CD4-positive, alpha-beta T cell treated with Interleukin-15 for 4 hours (primary cell): ENCODE results near the gene SLC16A7.
"Not testable (repeated sequence)": the region's sequence is repeated elsewhere in the genome, so short reads cannot be mapped to it uniquely, and the experiment has no call there.

Experiments
- DNase-seq: peaks from one replicate; pipeline ENCODE4 v3.0.0-alpha.2; 2020; ENCODE audit warnings: low spot score

Gene SLC16A7

DNA sequence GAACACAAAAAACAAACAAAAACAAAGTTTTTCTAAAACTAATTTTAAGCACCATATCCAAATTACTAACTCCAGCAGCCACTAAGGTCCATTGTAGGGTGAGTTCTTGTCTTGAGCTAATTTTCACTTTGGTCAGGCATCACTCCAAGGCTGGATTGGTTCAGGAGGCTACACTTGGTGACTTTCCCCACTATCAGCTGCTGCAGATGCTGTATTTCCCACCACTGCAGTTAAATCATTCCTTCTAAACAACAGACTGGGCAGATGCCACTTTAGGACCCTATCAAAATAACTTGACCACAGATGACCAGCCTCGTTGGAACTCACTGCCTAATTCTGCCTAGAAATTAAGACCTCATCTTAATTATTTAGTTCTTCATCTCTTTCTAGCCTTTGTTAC lies 140.5 kb downstream of the SLC16A7 start:
- no peak for DNase-seq

GRCh38 chr12:59736786-59737185 lies 141.0 kb downstream of the SLC16A7 start:
- DNase-seq = no peak

DNA sequence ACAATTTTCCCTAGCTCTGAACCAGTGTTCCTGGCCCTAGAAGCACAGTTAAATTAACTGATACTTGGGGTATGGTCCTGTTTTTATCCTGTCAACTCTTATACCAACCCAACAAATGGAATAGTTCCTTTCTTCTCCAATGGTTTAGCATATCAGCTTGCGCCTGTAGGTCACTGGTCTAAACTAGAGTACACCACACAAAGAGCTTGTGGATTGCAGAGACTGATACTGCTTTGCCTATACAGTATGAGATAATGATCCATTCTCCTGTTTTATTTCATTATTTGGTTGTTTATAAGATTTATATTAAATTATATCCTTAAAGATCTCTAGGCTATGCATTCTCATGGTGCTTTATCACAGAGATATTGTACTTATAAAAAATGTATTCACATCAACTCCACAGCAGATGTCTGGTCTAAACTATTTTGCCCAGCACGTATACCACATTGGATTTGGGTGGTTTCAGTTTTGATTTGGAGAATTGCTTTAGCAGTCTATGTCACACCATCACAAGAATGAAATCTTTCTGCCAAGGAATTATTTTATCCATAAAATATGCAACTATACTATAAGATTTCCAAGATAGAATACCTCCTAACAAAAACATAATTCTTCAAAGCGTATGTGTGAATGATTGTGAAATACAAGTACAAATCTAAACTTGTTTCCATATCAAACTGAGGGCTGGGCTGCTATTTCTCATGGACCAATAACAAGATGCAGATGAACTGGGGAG lies 142.1 kb downstream of the SLC16A7 start:
- DNase-seq = no peak

DNA sequence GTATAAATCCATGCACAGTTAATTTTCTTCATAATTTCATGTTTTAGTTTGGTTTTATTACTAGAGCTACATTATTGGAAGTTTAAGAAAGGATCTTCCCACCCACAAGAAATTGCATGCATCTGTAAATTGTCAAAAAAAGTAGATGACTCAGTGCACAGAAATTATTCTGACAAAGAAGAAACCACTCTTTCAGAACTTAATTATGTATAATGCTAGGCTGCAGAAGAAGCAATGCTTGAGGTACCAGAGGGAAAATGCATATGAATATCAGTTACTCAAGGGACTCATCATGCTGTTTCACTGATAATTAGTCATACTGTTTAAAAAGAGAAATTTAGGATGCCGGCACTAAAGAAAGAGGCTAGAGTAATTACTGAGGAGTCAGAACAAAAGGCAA lies 147.0 kb downstream of the SLC16A7 start:
- DNase-seq = no peak

- DNase-seq = no peak
Observed at GRCh38 chr12:59744564-59744963, 148.7 kb downstream of the SLC16A7 start.

- DNase-seq = not testable (repeated sequence)
Observed at GRCh38 chr12:59751091-59751490, 155.3 kb downstream of the SLC16A7 start.

DNA sequence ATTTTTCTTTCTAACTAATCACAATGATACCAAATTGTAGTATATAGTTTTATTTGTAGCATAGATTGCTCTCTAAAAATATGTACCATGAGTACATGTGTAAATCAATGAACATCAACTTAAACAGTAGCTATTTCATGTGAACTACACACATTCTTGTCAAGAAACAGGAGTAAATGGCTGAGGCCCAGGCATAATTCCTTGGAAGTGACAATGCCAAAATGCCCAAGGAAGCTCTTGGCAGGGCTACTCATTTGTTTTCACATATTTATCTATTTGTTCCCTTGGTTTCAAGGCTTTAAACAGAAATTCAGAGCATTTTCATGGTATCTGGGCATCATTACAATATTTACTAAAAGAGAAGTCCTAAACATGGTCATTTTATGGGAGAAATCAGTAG lies 165.7 kb downstream of the SLC16A7 start:
- DNase-seq = no peak

DNA sequence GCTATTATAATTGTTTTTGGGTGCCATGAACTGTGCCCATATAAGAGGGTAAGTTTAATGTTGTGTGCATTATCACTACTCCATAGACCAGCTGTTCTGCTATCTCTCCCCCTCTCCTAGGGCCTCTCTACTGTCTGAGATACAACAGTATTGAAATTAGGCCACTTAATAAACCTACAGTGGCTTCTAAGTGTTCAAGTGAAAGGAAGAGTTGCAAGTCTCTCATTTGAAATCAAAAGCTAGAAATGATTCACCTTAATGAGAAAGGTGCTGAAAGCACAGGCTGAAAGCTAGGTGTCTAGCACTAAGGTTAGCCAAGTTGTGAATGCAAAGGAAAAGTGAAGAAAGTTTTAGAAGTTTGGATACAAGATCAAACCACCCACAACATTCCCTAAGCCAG lies 168.0 kb downstream of the SLC16A7 start:
- no peak for DNase-seq

- no peak for DNase-seq
Observed at GRCh38 chr12:59768031-59768430, 172.2 kb downstream of the SLC16A7 start.

DNA sequence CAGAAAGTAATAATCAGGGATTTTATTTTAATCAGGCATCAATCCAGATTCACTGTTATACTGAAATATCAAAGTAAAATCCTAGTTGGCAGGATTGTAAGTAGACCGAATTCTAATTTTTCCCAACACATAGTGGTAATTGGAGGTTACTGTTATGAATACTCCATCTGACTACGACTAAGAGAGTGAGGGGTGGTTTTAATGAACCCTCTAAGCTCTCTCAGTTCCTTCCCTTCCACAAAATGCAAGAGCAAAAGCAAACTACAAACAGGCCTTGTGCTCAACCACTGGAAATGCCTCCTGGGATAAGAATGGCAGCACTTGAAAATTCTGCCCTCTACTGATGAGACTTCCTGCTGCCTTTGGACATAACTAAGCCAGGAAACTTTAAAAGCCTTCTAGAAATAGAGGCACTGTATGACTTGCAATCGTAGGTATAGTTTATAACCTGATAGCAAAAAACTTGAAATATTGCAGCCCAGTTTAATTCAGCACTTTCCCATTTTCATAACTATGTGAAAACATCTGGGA lies 184.8 kb downstream of the SLC16A7 start:
- no peak for DNase-seq

DNA sequence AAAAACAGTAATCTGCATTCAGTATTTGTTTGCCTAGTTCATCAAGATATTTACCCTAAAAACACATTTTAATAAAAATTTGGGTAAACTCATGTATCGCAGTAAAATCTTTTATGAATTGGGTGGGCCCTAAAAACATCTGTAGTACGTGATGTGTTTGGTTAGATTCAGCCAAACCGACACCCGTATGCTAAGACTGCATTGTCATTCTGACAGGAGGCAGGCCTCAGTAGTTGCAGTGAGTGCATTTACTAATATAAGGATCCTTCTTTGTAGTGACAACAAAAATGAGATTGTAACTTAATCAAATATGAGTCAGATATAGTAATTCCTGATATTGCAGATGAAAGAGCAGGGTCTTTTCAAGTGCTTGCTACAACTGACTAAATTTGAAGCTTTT lies 191.8 kb downstream of the SLC16A7 start:
- DNase-seq = no peak

DNA sequence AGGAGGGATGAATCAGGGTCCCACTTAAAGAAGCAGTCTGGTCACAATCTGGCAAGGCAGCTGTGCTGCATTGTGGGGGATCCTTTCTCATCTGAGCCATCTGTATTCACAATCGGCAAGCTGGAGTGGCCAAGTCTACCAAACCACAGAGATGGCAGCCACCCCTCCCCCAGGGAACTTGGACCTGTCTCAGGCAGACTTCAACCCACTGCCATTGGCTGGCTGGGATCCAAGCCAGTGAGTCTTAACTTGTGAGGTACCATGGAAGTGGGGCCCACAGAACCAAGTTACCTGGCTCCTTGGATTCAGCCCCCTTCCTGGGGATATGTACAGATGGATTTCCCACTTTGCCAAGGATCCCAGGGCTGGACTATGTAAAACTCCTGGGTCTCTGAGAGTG lies 196.8 kb downstream of the SLC16A7 start:
- DNase-seq = no peak

- DNase-seq = no peak
Observed at GRCh38 chr12:59803735-59804134, 207.9 kb downstream of the SLC16A7 start.

DNA sequence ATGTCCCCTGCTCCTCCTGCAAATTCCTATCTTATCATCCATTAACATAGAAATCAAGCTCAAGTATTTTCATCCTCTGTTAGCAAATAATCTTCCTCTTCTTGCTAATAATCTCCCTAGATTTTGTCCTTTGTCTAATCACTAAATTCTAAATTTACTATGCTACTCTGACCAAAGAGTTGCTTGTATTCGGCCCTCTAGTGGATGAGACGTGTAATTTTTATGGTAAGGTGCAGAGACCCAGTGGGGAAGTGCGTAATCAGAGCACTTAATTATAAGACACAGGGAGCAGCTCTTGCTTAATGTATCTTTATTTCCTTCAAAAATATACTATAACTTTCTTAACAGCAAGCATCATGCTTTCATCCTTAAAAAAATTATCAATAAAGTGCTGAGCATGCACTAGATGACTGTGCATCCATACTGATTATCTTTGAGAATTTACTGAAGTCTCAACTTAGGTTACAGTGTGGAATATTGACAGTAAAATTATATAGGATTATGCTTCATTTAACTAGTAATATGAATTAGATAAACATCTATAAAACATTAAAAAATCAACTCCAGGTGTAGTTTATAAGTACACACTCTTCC lies 212.6 kb downstream of the SLC16A7 start:
- peak; percentile 36 for DNase-seq

GRCh38 chr12:59811991-59812390 lies 216.2 kb downstream of the SLC16A7 start:
- no peak for DNase-seq

GRCh38 chr12:59812716-59813115 lies 216.9 kb downstream of the SLC16A7 start:
- DNase-seq = no peak

GRCh38 chr12:59820594-59821011 lies 224.8 kb downstream of the SLC16A7 start:
- no peak for DNase-seq

DNA sequence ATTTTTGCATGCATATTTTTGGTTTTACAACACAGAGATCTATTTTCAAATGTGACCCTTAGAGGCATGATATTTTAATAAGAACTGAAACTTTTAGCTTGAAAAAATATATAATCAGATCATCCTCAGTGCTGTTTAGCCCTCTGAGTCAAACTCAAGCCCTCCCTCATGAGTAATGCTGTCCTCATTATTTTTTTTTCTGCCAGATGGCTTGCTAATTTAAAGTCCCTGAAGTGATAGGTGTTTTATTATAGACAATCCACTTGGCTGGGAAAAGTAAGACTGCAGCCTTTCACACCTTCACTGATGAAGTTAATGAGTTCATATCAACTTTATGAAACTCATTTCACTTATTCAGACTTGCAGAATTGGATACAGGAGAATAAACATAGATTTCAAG lies 227.7 kb downstream of the SLC16A7 start:
- DNase-seq = no peak

DNA sequence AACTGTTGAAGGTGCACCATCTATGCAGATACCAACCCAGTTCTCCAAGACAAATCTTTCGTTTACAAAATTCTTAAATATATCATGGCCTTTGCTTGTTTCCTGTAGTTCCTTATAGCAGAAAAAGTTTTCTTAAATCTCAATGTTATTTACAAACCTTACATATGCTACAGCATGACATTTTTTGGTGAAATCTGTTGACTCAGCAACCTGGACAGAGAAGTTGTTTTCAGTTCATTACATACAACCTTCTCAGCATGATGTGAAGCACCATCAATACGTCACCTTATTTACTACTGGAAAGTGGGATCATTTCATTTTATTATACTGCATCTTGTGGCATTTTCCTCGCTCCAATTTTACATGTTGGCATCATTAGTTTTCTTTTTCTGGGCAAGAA lies 231.9 kb downstream of the SLC16A7 start:
- no peak for DNase-seq

DNA sequence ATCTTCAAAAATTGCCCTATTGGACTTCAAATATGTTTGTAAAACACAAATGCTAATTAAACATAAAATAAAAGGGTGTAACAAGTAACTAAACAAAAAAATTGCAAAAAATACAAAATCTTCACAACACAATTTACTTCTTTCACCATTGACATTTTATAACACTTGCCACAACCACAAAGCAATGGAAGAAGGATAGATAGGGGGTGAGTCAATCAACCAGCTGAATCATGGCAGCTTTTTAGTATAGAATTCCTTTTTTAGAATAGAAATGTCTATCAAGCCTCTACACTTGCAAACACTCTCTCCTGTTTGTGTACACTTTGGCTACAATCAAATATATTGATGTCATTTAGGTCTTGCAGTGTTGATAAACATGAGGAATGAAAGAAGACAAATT lies 232.7 kb downstream of the SLC16A7 start:
- DNase-seq = no peak

DNA sequence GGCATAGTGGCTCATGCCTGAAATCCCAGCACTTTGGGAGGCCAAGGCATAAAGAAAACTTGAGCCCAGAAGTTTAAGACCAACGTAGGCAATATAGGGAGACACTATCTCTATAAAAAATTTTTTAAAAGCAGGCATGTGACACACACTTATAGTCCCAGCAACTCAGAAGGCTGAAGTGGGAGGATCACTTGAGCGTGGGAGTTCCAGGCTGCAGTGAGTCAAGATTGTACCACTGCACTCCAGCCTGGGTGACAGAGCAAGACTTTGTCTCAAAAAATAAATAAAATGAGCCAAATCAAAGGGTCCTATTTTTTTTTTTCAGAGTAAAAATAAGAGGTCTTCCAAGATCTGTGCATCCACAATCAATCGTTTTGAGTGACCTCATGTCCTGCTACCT lies 237.6 kb downstream of the SLC16A7 start:
- DNase-seq = no peak

GRCh38 chr12:59834659-59835474 lies 239.0 kb downstream of the SLC16A7 start:
- peak; percentile 11 for DNase-seq
